Caco-2 (cell line): ENCODE results near the gene TMEM109. TPM values are rescaled to one million over a fixed set of nuclear protein-coding genes. Genes with fewer than 3 reads are reported as not detected.
A peak's percentile ranks its signal among the peaks of the same experiment; 100 is the strongest.

Experiments used
- BruUV-seq: library from RNA; stranded (reverse); fragments of 400-500 nt; replicated peaks from 2 replicates; lab custom pipeline; 2021; lab: Mats Ljungman, UMichigan
- CTCF ChIA-PET: fragments of 300-600 bp; sonication (Branson Sonifier 250); formaldehyde crosslinking; loops from one replicate; lab custom pipeline; 2022; ENCODE audit warnings: antibody characterized with exemption; lab: Charles Lee
- POLR2A ChIA-PET: fragments of 300-600 bp; sonication (Branson Sonifier 250); formaldehyde crosslinking; loops from one replicate; lab custom pipeline; 2022; ENCODE audit warnings: antibody characterized with exemption; lab: Charles Lee
- DNase-seq, 2 experiments: peaks; one replicate each; pipeline versions ENCODE4 v3.0.0 to v3.0.0-alpha.2; 2020 to 2022
- H3K27me3 ChIP-seq: replicated peaks from 2 replicates; pipeline ENCODE4 v1.6.0; 2011; ENCODE audit warnings: low read length; ENCODE audit not compliant: control insufficient read depth, insufficient read depth
- H3K36me3 ChIP-seq: 2 replicates; pipeline ENCODE4 v1.5.1; 2011; ENCODE audit warnings: low read length; ENCODE audit not compliant: control insufficient read depth, insufficient read depth
- H3K4me1 ChIP-seq: fragments of 250-450 bp; sonication (Bioruptor Pico); 2 replicates; pipeline ENCODE4 v1.5.1; 2020; ENCODE audit warnings: mild to moderate bottlenecking
- H3K4me3 ChIP-seq: 2 replicates; pipeline ENCODE4 v1.5.1; 2011; ENCODE audit warnings: low read depth, mild to moderate bottlenecking, control low read depth, low read length
- H3K9me3 ChIP-seq: fragments of 250-450 bp; sonication (Bioruptor Pico); 2 replicates; pipeline ENCODE4 v1.5.1; 2020; ENCODE audit warnings: mild to moderate bottlenecking, moderate library complexity
- H3K27ac Mint-ChIP-seq: one replicate; pipeline ENCODE4 v1.8.0; 2022; ENCODE audit warnings: mixed read lengths; ENCODE audit not compliant: unreplicated experiment
- H3K27me3 Mint-ChIP-seq: one replicate; pipeline ENCODE4 v1.8.0; 2022; ENCODE audit warnings: mixed read lengths; ENCODE audit not compliant: insufficient read depth, unreplicated experiment
- H3K36me3 Mint-ChIP-seq: one replicate; pipeline ENCODE4 v1.8.0; 2022; ENCODE audit warnings: mild to moderate bottlenecking, mixed read lengths; ENCODE audit not compliant: insufficient read depth, unreplicated experiment
- H3K4me1 Mint-ChIP-seq: one replicate; pipeline ENCODE4 v1.8.0; 2022; ENCODE audit warnings: low read depth, mixed read lengths; ENCODE audit not compliant: unreplicated experiment
- H3K4me3 Mint-ChIP-seq: one replicate; pipeline ENCODE4 v1.8.0; 2022; ENCODE audit warnings: mild to moderate bottlenecking, moderate library complexity, mixed read lengths; ENCODE audit not compliant: unreplicated experiment
- H3K9me3 Mint-ChIP-seq: one replicate; pipeline ENCODE4 v1.8.0; 2022; ENCODE audit warnings: mixed read lengths; ENCODE audit not compliant: unreplicated experiment
- intact Hi-C: fragments of 100-400 bp; cut with micrococcal nuclease; formaldehyde crosslinking; loops from one replicate; pipeline ENCODE4 v1.10.0; 2022; ENCODE audit not compliant: unreplicated experiment
- total RNA-seq: library from RNA; stranded (reverse); gene quantifications from 2 replicates; pipeline ENCODE4 v1.2.3, GENCODE V29; 2022
- TF ChIP-seq, protein P1 (sequence below), 2 experiments: fragments of 200-600 bp in 1 of 2; IDR thresholded peaks; 1 replicate in 1 of 2; 2 replicates in 1 of 2; pipeline versions ENCODE4 v1.5.1 to v1.8.0; 2011 to 2022; ENCODE audit warnings: antibody characterized with exemption in 1 of 2, control low read depth in 1 of 2, inconsistent platforms in 1 of 2, low read depth in 1 of 2, low read length in 1 of 2, mild to moderate bottlenecking in 1 of 2, moderate library complexity in 1 of 2; ENCODE audit not compliant: insufficient read depth in 1 of 2, severe bottlenecking in 1 of 2, unreplicated experiment in 1 of 2

TMEM109 gene
- total RNA-seq, 1 experiment from 2014 or later: 91.9 TPM

DNA sequence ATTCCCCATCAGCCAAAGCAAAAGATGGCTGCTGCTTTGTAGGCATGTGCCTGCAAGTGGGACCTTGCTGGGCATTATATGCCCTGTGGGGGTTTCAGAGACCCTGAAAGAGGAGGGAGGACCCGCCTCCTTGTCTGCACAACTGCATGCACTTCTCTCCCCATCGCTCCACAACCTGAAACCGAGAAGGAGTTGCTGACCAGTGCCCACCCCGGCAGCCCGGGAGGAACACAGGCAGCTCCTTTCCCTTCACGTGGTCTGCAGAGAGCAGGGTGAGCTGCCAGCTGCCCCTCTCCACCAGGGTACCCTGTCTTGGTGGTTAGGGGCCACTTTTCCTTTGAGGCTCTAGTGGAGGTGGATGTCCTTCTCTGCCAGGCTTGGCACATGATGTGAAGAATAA is 8.9 kb downstream of the TMEM109 start:
- intact Hi-C loops: no loop called here
- Histone ChIP-seq H3K27me3 (no peaks in the 10 kb centered on the region), H3K36me3 (no peaks in the 10 kb centered on the region), H3K4me1 (peaks cover 26% of the 10 kb centered on the region), H3K4me3 (no peak overlapping the region), H3K9me3 (no peaks in the 10 kb centered on the region)
- Mint-ChIP-seq H3K36me3 (peaks cover 29% of the 10 kb centered on the region), H3K4me1 (peaks cover 13% of the 10 kb centered on the region), H3K27ac (no peak overlapping the region), H3K9me3 (no peaks in the 10 kb centered on the region), H3K4me3 (no peak overlapping the region), H3K27me3 (no peaks in the 10 kb centered on the region)
- TF ChIP-seq, protein P1, sequence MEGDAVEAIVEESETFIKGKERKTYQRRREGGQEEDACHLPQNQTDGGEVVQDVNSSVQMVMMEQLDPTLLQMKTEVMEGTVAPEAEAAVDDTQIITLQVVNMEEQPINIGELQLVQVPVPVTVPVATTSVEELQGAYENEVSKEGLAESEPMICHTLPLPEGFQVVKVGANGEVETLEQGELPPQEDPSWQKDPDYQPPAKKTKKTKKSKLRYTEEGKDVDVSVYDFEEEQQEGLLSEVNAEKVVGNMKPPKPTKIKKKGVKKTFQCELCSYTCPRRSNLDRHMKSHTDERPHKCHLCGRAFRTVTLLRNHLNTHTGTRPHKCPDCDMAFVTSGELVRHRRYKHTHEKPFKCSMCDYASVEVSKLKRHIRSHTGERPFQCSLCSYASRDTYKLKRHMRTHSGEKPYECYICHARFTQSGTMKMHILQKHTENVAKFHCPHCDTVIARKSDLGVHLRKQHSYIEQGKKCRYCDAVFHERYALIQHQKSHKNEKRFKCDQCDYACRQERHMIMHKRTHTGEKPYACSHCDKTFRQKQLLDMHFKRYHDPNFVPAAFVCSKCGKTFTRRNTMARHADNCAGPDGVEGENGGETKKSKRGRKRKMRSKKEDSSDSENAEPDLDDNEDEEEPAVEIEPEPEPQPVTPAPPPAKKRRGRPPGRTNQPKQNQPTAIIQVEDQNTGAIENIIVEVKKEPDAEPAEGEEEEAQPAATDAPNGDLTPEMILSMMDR (IDR thresholded peaks at IDR 0.05; ENCODE audit: insufficient read depth in 1 of 2, low read depth in 1 of 2, low read length in 1 of 2, severe bottlenecking in 1 of 2, unreplicated experiment in 1 of 2): no peak
- BruUV-seq: no TSS peak
- ChIA-PET POLR2A (no interaction called here), CTCF (no interaction called here)
- peak in 1 of 2 experiments; percentile 28 for DNase-seq

DNA sequence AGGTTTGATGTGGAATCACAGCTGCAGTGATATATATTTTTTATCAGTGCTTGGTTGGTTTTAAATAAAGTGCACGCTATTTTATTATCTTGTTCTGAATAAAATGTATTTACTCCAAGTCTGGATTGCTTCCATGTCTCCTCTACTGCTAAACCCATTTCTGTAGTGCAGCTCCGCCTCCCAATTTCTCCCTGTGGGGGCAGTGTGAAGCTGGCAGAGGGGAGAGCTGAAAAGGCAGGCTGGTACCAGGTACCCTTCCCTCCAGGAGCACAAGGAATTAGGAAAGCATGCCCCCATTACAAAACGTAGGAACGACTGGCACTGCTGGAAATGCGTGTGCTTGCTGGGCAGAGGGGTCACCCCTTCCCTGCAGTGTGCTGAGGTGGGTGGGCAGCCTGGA is 9.4 kb downstream of the TMEM109 start:
- Mint-ChIP-seq H3K27ac (no peak overlapping the region), H3K4me1 (peaks cover 13% of the 10 kb centered on the region), H3K27me3 (no peaks in the 10 kb centered on the region), H3K9me3 (no peaks in the 10 kb centered on the region), H3K4me3 (peak overlapping the region; percentile 90), H3K36me3 (peaks cover 29% of the 10 kb centered on the region)
- no TSS peak for BruUV-seq
- ChIA-PET CTCF (interaction anchor here (1.1 kb wide), 1 partner anchor 248 kb away, joined by 3 read pairs; no protein-coding TSS in a partner anchor), POLR2A (no interaction called here)
- Histone ChIP-seq H3K9me3 (no peaks in the 10 kb centered on the region), H3K36me3 (no peaks in the 10 kb centered on the region), H3K4me3 (no peak overlapping the region), H3K4me1 (peaks cover 22% of the 10 kb centered on the region), H3K27me3 (no peaks in the 10 kb centered on the region)
- TF ChIP-seq, protein P1 (IDR thresholded peaks at IDR 0.05; ENCODE audit: insufficient read depth in 1 of 2, low read depth in 1 of 2, low read length in 1 of 2, severe bottlenecking in 1 of 2, unreplicated experiment in 1 of 2): no peak
- intact Hi-C loops: no loop called here
- DNase-seq: peak in 1 of 2 experiments; percentile 17

DNA sequence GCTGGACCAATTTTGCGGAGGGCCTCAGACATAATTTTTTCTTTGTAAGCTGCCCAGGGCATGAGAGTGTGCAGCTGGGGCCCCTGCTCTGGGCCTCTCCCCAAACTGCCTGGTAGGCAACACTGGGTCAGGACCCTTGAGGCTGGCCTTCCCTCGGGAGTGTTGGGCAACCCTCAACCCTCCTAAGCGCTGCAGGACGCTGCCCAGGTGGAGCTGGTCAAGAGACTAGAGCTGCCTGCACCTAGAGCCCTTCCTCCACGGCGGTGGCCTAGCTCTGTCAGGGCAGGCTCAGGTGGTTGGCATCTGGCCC is 9.8 kb downstream of the TMEM109 start:
- POLR2A ChIA-PET: interaction anchor here (1.2 kb wide), 1 partner anchor 10 kb away, joined by 12 read pairs; the partner anchor contains the start of gene TMEM109
- Mint-ChIP-seq H3K27me3 (no peaks in the 10 kb centered on the region), H3K4me1 (peaks cover 13% of the 10 kb centered on the region), H3K36me3 (peaks cover 29% of the 10 kb centered on the region), H3K4me3 (peak overlapping the region; percentile 90), H3K9me3 (no peaks in the 10 kb centered on the region), H3K27ac (no peak overlapping the region)
- no peaks in the 10 kb centered on the region for H3K36me3 ChIP-seq
- DNase-seq: peak in 1 of 2 experiments; percentile 32
- no peaks in the 10 kb centered on the region for H3K9me3 ChIP-seq
- peaks cover 17% of the 10 kb centered on the region for H3K4me1 ChIP-seq
- intact Hi-C loops: loop anchor here (1.0 kb wide), 1 partner anchor 9 kb away; the partner anchor contains the start of gene TMEM109
- CTCF ChIA-PET: interaction anchor here (1.1 kb wide), 1 partner anchor 248 kb away, joined by 3 read pairs; no protein-coding TSS in a partner anchor
- BruUV-seq: no TSS peak
- peak overlapping the region; percentile 71 for H3K4me3 ChIP-seq
- TF ChIP-seq, protein P1 (IDR thresholded peaks at IDR 0.05; ENCODE audit: insufficient read depth in 1 of 2, low read depth in 1 of 2, low read length in 1 of 2, severe bottlenecking in 1 of 2, unreplicated experiment in 1 of 2): no peak
- H3K27me3 ChIP-seq: no peaks in the 10 kb centered on the region
